ENCODE results near the gene KCNJ6. TPM values are rescaled to one million over a fixed set of nuclear protein-coding genes. Genes with fewer than 3 reads are reported as not detected.
"Not testable (repeated sequence)": the region's sequence is repeated elsewhere in the genome, so short reads cannot be mapped to it uniquely, and the experiment has no call there.

The KCNJ6 gene
- total and polyA plus RNA-seq, 4 donors = 0.16 TPM; not detected in 3

GRCh38 chr21:37668462-37669239, 247.6 kb downstream of the KCNJ6 start:
- intact Hi-C loops (cut with DNase I) = no loop called here
- Histone ChIP-seq H3K27me3 (ENCODE audit: control insufficient read depth in 1 of 2, insufficient read depth in 2 of 2, low read length in 1 of 2) (no peaks in the 10 kb centered on the region), H3K9me3 (ENCODE audit: control insufficient read depth, low read length) (no peaks in the 10 kb centered on the region), H3K27ac (ENCODE audit: low read depth in 1 of 2, low read length in 2 of 2) (no peak overlapping the region), H3K4me1 (ENCODE audit: control insufficient read depth in 1 of 2, insufficient read depth in 2 of 2, low read length in 2 of 2) (no peaks in the 10 kb centered on the region), H3K36me3 (ENCODE audit: control insufficient read depth in 1 of 2, insufficient read depth in 2 of 2, low read length in 1 of 2) (no peaks in the 10 kb centered on the region), H3K4me3 (ENCODE audit: low read length in 2 of 2) (no peak overlapping the region)
- ATAC-seq (ENCODE audit: low FRiP score) (no peak), DNase-seq (no peak)
- 94 to 95% methylated on average over 7 of the region's 7 CpGs for WGBS, 2 donors

GRCh38 chr21:37667380-37667779, 248.9 kb downstream of the KCNJ6 start:
- Histone ChIP-seq H3K4me3 (ENCODE audit: low read length in 2 of 2) (no peak overlapping the region), H3K4me1 (ENCODE audit: control insufficient read depth in 1 of 2, insufficient read depth in 2 of 2, low read length in 2 of 2) (no peaks in the 10 kb centered on the region), H3K9me3 (ENCODE audit: control insufficient read depth, low read length) (no peaks in the 10 kb centered on the region), H3K27me3 (ENCODE audit: control insufficient read depth in 1 of 2, insufficient read depth in 2 of 2, low read length in 1 of 2) (no peaks in the 10 kb centered on the region), H3K27ac (ENCODE audit: low read depth in 1 of 2, low read length in 2 of 2) (no peak overlapping the region), H3K36me3 (ENCODE audit: control insufficient read depth in 1 of 2, insufficient read depth in 2 of 2, low read length in 1 of 2) (no peaks in the 10 kb centered on the region)
- WGBS, 2 donors = 98 to 99% methylated on average over 13 to 19 of the region's 19 CpGs
- peak; percentile 36 for ATAC-seq (ENCODE audit: low FRiP score)
- intact Hi-C loops (cut with DNase I) = no loop called here
- DNase-seq = no peak

- H3K4me1 ChIP-seq (ENCODE audit: control insufficient read depth in 1 of 2, insufficient read depth in 2 of 2, low read length in 2 of 2) = no peaks in the 10 kb centered on the region
- no peaks in the 10 kb centered on the region for H3K36me3 ChIP-seq (ENCODE audit: control insufficient read depth in 1 of 2, insufficient read depth in 2 of 2, low read length in 1 of 2)
- H3K27me3 ChIP-seq (ENCODE audit: control insufficient read depth in 1 of 2, insufficient read depth in 2 of 2, low read length in 1 of 2) = no peaks in the 10 kb centered on the region
- intact Hi-C loops (cut with DNase I) = no loop called here
- 53 to 64% methylated on average over 10 of the region's 10 CpGs for WGBS, 2 donors
- DNase-seq = no peak
- ATAC-seq (ENCODE audit: low FRiP score) = no peak
- H3K27ac ChIP-seq (ENCODE audit: low read depth in 1 of 2, low read length in 2 of 2) = no peak overlapping the region
- H3K4me3 ChIP-seq (ENCODE audit: low read length in 2 of 2) = no peak overlapping the region
- no peaks in the 10 kb centered on the region for H3K9me3 ChIP-seq (ENCODE audit: control insufficient read depth, low read length)
Observed at GRCh38 chr21:37665230-37666024, 250.8 kb downstream of the KCNJ6 start.

- H3K36me3 ChIP-seq (ENCODE audit: control insufficient read depth in 1 of 2, insufficient read depth in 2 of 2, low read length in 1 of 2); H3K27me3 ChIP-seq (ENCODE audit: control insufficient read depth in 1 of 2, insufficient read depth in 2 of 2, low read length in 1 of 2); ATAC-seq (ENCODE audit: low FRiP score); H3K4me3 ChIP-seq (ENCODE audit: low read length in 2 of 2); intact Hi-C loops (cut with DNase I); H3K9me3 ChIP-seq (ENCODE audit: control insufficient read depth, low read length); DNase-seq; H3K27ac ChIP-seq (ENCODE audit: low read depth in 1 of 2, low read length in 2 of 2): not testable (repeated sequence)
- WGBS, 2 donors = 96 to 100% methylated on average over 1 of the region's 1 CpG
- H3K4me1 ChIP-seq (ENCODE audit: control insufficient read depth in 1 of 2, insufficient read depth in 2 of 2, low read length in 2 of 2) = peaks cover 0 to 11% of the 10 kb centered on the region in 2 donors
Observed at GRCh38 chr21:37662227-37662626, 254.0 kb downstream of the KCNJ6 start.

- 96 to 97% methylated on average over 6 of the region's 6 CpGs for WGBS, 2 donors
- Histone ChIP-seq H3K36me3 (ENCODE audit: control insufficient read depth in 1 of 2, insufficient read depth in 2 of 2, low read length in 1 of 2) (no peaks in the 10 kb centered on the region), H3K27me3 (ENCODE audit: control insufficient read depth in 1 of 2, insufficient read depth in 2 of 2, low read length in 1 of 2) (no peaks in the 10 kb centered on the region), H3K9me3 (ENCODE audit: control insufficient read depth, low read length) (no peaks in the 10 kb centered on the region), H3K4me3 (ENCODE audit: low read length in 2 of 2) (no peak overlapping the region), H3K27ac (ENCODE audit: low read depth in 1 of 2, low read length in 2 of 2) (no peak overlapping the region), H3K4me1 (ENCODE audit: control insufficient read depth in 1 of 2, insufficient read depth in 2 of 2, low read length in 2 of 2) (peaks cover 0 to 11% of the 10 kb centered on the region in 2 donors)
- no peak for ATAC-seq (ENCODE audit: low FRiP score)
- intact Hi-C loops (cut with DNase I) = no loop called here
- DNase-seq = no peak
Observed at GRCh38 chr21:37660709-37661108, 255.5 kb downstream of the KCNJ6 start.

- intact Hi-C loops (cut with DNase I) = loop anchor here in 1 of 2 donors (5.0 kb wide), 1 partner anchor 93 kb away; no protein-coding TSS in a partner anchor
- WGBS, 2 donors = 86 to 89% methylated on average over 1 of the region's 1 CpG
- ATAC-seq (ENCODE audit: low FRiP score) (no peak), DNase-seq (no peak)
- Histone ChIP-seq H3K4me3 (ENCODE audit: low read length in 2 of 2) (no peak overlapping the region), H3K9me3 (ENCODE audit: control insufficient read depth, low read length) (no peaks in the 10 kb centered on the region), H3K27me3 (ENCODE audit: control insufficient read depth in 1 of 2, insufficient read depth in 2 of 2, low read length in 1 of 2) (no peaks in the 10 kb centered on the region), H3K27ac (ENCODE audit: low read depth in 1 of 2, low read length in 2 of 2) (no peak overlapping the region), H3K36me3 (ENCODE audit: control insufficient read depth in 1 of 2, insufficient read depth in 2 of 2, low read length in 1 of 2) (no peaks in the 10 kb centered on the region), H3K4me1 (ENCODE audit: control insufficient read depth in 1 of 2, insufficient read depth in 2 of 2, low read length in 2 of 2) (peaks cover 0 to 11% of the 10 kb centered on the region in 2 donors)
Observed at GRCh38 chr21:37659874-37660273, 256.4 kb downstream of the KCNJ6 start.

- intact Hi-C loops (cut with DNase I) = loop anchor here in 1 of 2 donors (5.0 kb wide), 1 partner anchor 92 kb away; no protein-coding TSS in a partner anchor
- Histone ChIP-seq H3K36me3 (ENCODE audit: control insufficient read depth in 1 of 2, insufficient read depth in 2 of 2, low read length in 1 of 2) (no peaks in the 10 kb centered on the region), H3K4me1 (ENCODE audit: control insufficient read depth in 1 of 2, insufficient read depth in 2 of 2, low read length in 2 of 2) (peaks cover 0 to 11% of the 10 kb centered on the region in 2 donors), H3K27ac (ENCODE audit: low read depth in 1 of 2, low read length in 2 of 2) (peak overlapping the region in 1 of 2 donors; percentile 82), H3K4me3 (ENCODE audit: low read length in 2 of 2) (no peak overlapping the region), H3K9me3 (ENCODE audit: control insufficient read depth, low read length) (no peaks in the 10 kb centered on the region), H3K27me3 (ENCODE audit: control insufficient read depth in 1 of 2, insufficient read depth in 2 of 2, low read length in 1 of 2) (no peaks in the 10 kb centered on the region)
- DNase-seq = no peak
- peak; percentile 62 for ATAC-seq (ENCODE audit: low FRiP score)
- 24 to 25% methylated on average over 7 of the region's 7 CpGs for WGBS, 2 donors
Observed at GRCh38 chr21:37658817-37659458, 257.3 kb downstream of the KCNJ6 start.

- ATAC-seq (ENCODE audit: low FRiP score) (no peak), DNase-seq (no peak)
- no peak overlapping the region for H3K4me3 ChIP-seq (ENCODE audit: low read length in 2 of 2)
Observed at GRCh38 chr21:37658121-37658816, 258.0 kb downstream of the KCNJ6 start.

More at GRCh38 chr21:37658121-37658816, 258.0 kb downstream of the KCNJ6 start:
- intact Hi-C loops (cut with DNase I) = loop anchor here in 1 of 2 donors (5.0 kb wide), 1 partner anchor 91 kb away; no protein-coding TSS in a partner anchor
- 13 to 16% methylated on average over 10 of the region's 10 CpGs for WGBS, 2 donors
- peaks cover 0 to 11% of the 10 kb centered on the region in 2 donors for H3K4me1 ChIP-seq (ENCODE audit: control insufficient read depth in 1 of 2, insufficient read depth in 2 of 2, low read length in 2 of 2)
- H3K9me3 ChIP-seq (ENCODE audit: control insufficient read depth, low read length) = no peaks in the 10 kb centered on the region
- H3K27me3 ChIP-seq (ENCODE audit: control insufficient read depth in 1 of 2, insufficient read depth in 2 of 2, low read length in 1 of 2) = no peaks in the 10 kb centered on the region
- peak overlapping the region in 1 of 2 donors; percentile 82 for H3K27ac ChIP-seq (ENCODE audit: low read depth in 1 of 2, low read length in 2 of 2)
- no peaks in the 10 kb centered on the region for H3K36me3 ChIP-seq (ENCODE audit: control insufficient read depth in 1 of 2, insufficient read depth in 2 of 2, low read length in 1 of 2)

Measured in aorta (tissue), 5 donors.